ENCODE data around the gene ADGRD1.

The ADGRD1 gene

DNA sequence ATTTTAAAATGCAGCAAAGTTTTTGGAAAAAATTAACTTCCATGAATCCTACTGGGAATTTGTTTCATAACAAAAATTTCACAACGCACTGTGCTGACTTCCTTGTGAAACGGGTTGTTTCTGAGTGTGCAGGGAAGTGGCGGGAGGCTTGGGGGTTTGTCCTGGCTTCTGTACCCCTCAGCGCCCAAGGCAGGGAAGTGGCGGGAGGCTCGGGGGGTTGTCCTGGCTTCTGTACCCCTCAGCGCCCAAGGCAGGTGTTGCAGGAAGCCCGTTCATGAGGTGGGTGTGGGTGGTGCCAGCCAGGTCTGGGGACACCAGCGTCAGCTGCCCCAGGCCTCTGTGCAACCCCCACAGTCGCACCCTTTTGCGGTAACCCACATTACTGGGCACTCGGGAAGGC lies 25.1 kb downstream of the ADGRD1 start:
- Histone ChIP-seq H3K4me3 (ENCODE audit: low read length in 2 of 2) (no peak overlapping the region), H2BK12ac (ENCODE audit: low read length) (no peak overlapping the region), H3K4me2 (ENCODE audit: insufficient read depth, low read length, poor library complexity, severe bottlenecking) (no peak overlapping the region), H3K9me3 (replicated peaks in 1 of 2; ENCODE audit: control insufficient read depth in 2 of 2, insufficient read depth in 1 of 2, low read depth in 1 of 2, low read length in 2 of 2) (no peaks in the 10 kb centered on the region), H3K79me1 (ENCODE audit: low read depth, low read length) (no peaks in the 10 kb centered on the region), H3K27ac (replicated peaks; ENCODE audit: low read length) (no peak overlapping the region), H4K8ac (ENCODE audit: low read depth, low read length) (no peak overlapping the region), H3K9ac (ENCODE audit: low read depth, low read length, poor library complexity) (no peak overlapping the region), H3K36me3 (replicated peaks in 1 of 2; ENCODE audit: control insufficient read depth in 2 of 2, insufficient read depth in 2 of 2, low read length in 2 of 2) (no peaks in the 10 kb centered on the region), H3K4me1 (ENCODE audit: control insufficient read depth in 2 of 2, insufficient read depth in 1 of 2, low read depth in 1 of 2, low read length in 2 of 2) (peaks cover 0 to 3% of the 10 kb centered on the region in 2 donors), H2AK5ac (ENCODE audit: low read depth, low read length) (no peak overlapping the region), H3K23ac (ENCODE audit: low read depth, low read length, poor library complexity) (no peak overlapping the region), H2AFZ (ENCODE audit: low read length) (no peak overlapping the region), H3K18ac (ENCODE audit: low read length) (no peak overlapping the region), H2BK120ac (ENCODE audit: low read depth, low read length) (no peak overlapping the region), H3K4ac (ENCODE audit: low read length) (no peak overlapping the region), H2BK15ac (ENCODE audit: low read length) (peak overlapping the region; percentile 33), H3K14ac (ENCODE audit: low read length) (no peak overlapping the region), H4K91ac (ENCODE audit: low read depth, low read length, poor library complexity) (no peak overlapping the region), H2BK5ac (ENCODE audit: low read length) (no peak overlapping the region), H3K27me3 (ENCODE audit: control insufficient read depth in 3 of 3, insufficient read depth in 3 of 3, low read depth in 1 of 3, low read length in 3 of 3) (peaks cover 0 to 31% (median 0%) of the 10 kb centered on the region in 3 experiments)
- no peak for DNase-seq (ENCODE audit: low spot score)
- no CpG with 5 or more reads among the region's 12 CpGs for WGBS, 2 donors (ENCODE audit: extremely low coverage in 2 of 2, insufficient read length in 2 of 2, insufficient replicate concordance in 1 of 2)

DNA sequence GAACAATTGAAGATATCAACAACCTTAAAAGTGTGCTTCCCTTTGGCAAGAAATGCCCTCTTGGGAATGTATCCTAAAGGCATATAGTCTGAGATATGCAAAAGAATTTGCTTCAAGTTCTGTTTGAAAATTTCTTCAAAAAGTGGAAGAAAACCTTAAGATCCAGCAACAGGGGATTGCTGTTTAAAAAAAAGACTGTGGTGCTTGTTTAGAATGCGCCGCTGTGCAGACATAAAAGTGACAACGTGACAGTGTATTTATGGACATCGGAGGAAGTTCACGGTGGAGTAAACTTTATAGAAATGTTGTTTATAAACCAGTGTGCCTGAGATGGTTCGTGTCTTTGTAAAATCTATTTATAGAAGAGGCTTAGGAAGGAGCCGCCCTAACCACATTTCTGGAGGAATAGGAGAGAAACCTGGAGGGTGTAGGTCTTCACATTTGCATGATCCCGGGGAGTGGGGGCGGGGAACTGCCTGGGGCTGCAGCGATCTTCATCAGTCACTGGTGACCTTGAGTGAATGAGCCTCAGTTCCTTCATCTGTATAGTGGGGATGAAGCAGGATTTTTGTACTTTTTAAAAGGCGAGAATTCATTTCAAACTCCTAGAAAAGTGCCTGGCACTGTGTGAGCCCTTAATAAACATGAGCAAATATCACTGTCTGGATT lies 27.5 kb downstream of the ADGRD1 start:
- H3K36me3 ChIP-seq (replicated peaks in 1 of 2; ENCODE audit: control insufficient read depth in 2 of 2, insufficient read depth in 2 of 2, low read length in 2 of 2), result no peaks in the 10 kb centered on the region
- H3K4me1 ChIP-seq (ENCODE audit: control insufficient read depth in 2 of 2, insufficient read depth in 1 of 2, low read depth in 1 of 2, low read length in 2 of 2), result peaks cover 0 to 3% of the 10 kb centered on the region in 2 donors
- no CpG with 5 or more reads among the region's 11 CpGs for WGBS, 2 donors (ENCODE audit: extremely low coverage in 2 of 2, insufficient read length in 2 of 2, insufficient replicate concordance in 1 of 2)
- H3K4me3 ChIP-seq (ENCODE audit: low read length in 2 of 2), result no peak overlapping the region
- DNase-seq (ENCODE audit: low spot score), result no peak
- no peak overlapping the region for H4K91ac ChIP-seq (ENCODE audit: low read depth, low read length, poor library complexity)
- H3K9me3 ChIP-seq (replicated peaks in 1 of 2; ENCODE audit: control insufficient read depth in 2 of 2, insufficient read depth in 1 of 2, low read depth in 1 of 2, low read length in 2 of 2), result no peaks in the 10 kb centered on the region
- no peak overlapping the region for H3K18ac ChIP-seq (ENCODE audit: low read length)
- H3K4me2 ChIP-seq (ENCODE audit: insufficient read depth, low read length, poor library complexity, severe bottlenecking), result no peak overlapping the region
- no peak overlapping the region for H2AFZ ChIP-seq (ENCODE audit: low read length)
- H2BK15ac ChIP-seq (ENCODE audit: low read length), result no peak overlapping the region
- no peak overlapping the region for H4K8ac ChIP-seq (ENCODE audit: low read depth, low read length)
- no peak overlapping the region for H3K27ac ChIP-seq (replicated peaks; ENCODE audit: low read length)
- no peak overlapping the region for H3K23ac ChIP-seq (ENCODE audit: low read depth, low read length, poor library complexity)
- no peak overlapping the region for H2BK5ac ChIP-seq (ENCODE audit: low read length)
- no peaks in the 10 kb centered on the region for H3K79me1 ChIP-seq (ENCODE audit: low read depth, low read length)
- H3K4ac ChIP-seq (ENCODE audit: low read length), result no peak overlapping the region
- peaks cover 0 to 16% (median 0%) of the 10 kb centered on the region in 3 experiments for H3K27me3 ChIP-seq (ENCODE audit: control insufficient read depth in 3 of 3, insufficient read depth in 3 of 3, low read depth in 1 of 3, low read length in 3 of 3)
- no peak overlapping the region for H3K14ac ChIP-seq (ENCODE audit: low read length)
- no peak overlapping the region for H2BK12ac ChIP-seq (ENCODE audit: low read length)
- no peak overlapping the region for H2BK120ac ChIP-seq (ENCODE audit: low read depth, low read length)
- no peak overlapping the region for H3K9ac ChIP-seq (ENCODE audit: low read depth, low read length, poor library complexity)
- no peak overlapping the region for H2AK5ac ChIP-seq (ENCODE audit: low read depth, low read length)

DNA sequence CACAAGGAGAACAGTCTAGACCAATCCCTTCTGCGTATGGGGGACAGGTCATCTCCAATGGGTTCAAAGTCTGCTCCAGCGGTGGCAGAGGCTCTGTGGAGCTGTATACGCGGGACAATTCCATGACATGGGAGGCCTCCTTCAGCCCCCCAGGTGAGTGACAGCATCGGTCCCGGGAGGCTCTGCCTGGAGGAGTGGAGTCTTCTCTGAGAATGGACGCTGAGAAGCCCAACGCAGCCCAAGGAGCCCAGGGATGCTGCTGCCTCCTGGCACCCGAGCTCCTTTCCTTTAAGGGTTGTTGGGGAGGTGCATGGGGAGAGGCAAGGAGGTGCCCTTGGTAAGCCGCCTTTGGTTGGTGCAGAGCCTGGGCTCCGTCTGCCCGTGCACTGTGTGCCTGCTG lies 28.2 kb downstream of the ADGRD1 start:
- H3K9me3 ChIP-seq (replicated peaks in 1 of 2; ENCODE audit: control insufficient read depth in 2 of 2, insufficient read depth in 1 of 2, low read depth in 1 of 2, low read length in 2 of 2), result no peaks in the 10 kb centered on the region
- H3K4me1 ChIP-seq (ENCODE audit: control insufficient read depth in 2 of 2, insufficient read depth in 1 of 2, low read depth in 1 of 2, low read length in 2 of 2), result peaks cover 0 to 3% of the 10 kb centered on the region in 2 donors
- peak overlapping the region in 1 of 2 donors; percentile 19 for H3K4me3 ChIP-seq (ENCODE audit: low read length in 2 of 2)
- no peak overlapping the region for H3K4ac ChIP-seq (ENCODE audit: low read length)
- no peak overlapping the region for H4K8ac ChIP-seq (ENCODE audit: low read depth, low read length)
- H2BK5ac ChIP-seq (ENCODE audit: low read length), result no peak overlapping the region
- no peak overlapping the region for H4K91ac ChIP-seq (ENCODE audit: low read depth, low read length, poor library complexity)
- H2AFZ ChIP-seq (ENCODE audit: low read length), result no peak overlapping the region
- H3K79me1 ChIP-seq (ENCODE audit: low read depth, low read length), result no peaks in the 10 kb centered on the region
- H2BK12ac ChIP-seq (ENCODE audit: low read length), result no peak overlapping the region
- H3K4me2 ChIP-seq (ENCODE audit: insufficient read depth, low read length, poor library complexity, severe bottlenecking), result no peak overlapping the region
- no peak overlapping the region for H3K9ac ChIP-seq (ENCODE audit: low read depth, low read length, poor library complexity)
- H3K27ac ChIP-seq (replicated peaks; ENCODE audit: low read length), result no peak overlapping the region
- H3K36me3 ChIP-seq (replicated peaks in 1 of 2; ENCODE audit: control insufficient read depth in 2 of 2, insufficient read depth in 2 of 2, low read length in 2 of 2), result no peaks in the 10 kb centered on the region
- DNase-seq (ENCODE audit: low spot score), result no peak
- H3K14ac ChIP-seq (ENCODE audit: low read length), result no peak overlapping the region
- H2BK15ac ChIP-seq (ENCODE audit: low read length), result peak overlapping the region; percentile 22
- WGBS, 2 donors (ENCODE audit: extremely low coverage in 2 of 2, insufficient read length in 2 of 2, insufficient replicate concordance in 1 of 2), result no CpG with 5 or more reads among the region's 12 CpGs
- no peak overlapping the region for H2BK120ac ChIP-seq (ENCODE audit: low read depth, low read length)
- peaks cover 0 to 18% (median 0%) of the 10 kb centered on the region in 3 experiments for H3K27me3 ChIP-seq (ENCODE audit: control insufficient read depth in 3 of 3, insufficient read depth in 3 of 3, low read depth in 1 of 3, low read length in 3 of 3)
- H3K23ac ChIP-seq (ENCODE audit: low read depth, low read length, poor library complexity), result no peak overlapping the region
- peak overlapping the region; percentile 13 for H2AK5ac ChIP-seq (ENCODE audit: low read depth, low read length)
- H3K18ac ChIP-seq (ENCODE audit: low read length), result peak overlapping the region; percentile 15

DNA sequence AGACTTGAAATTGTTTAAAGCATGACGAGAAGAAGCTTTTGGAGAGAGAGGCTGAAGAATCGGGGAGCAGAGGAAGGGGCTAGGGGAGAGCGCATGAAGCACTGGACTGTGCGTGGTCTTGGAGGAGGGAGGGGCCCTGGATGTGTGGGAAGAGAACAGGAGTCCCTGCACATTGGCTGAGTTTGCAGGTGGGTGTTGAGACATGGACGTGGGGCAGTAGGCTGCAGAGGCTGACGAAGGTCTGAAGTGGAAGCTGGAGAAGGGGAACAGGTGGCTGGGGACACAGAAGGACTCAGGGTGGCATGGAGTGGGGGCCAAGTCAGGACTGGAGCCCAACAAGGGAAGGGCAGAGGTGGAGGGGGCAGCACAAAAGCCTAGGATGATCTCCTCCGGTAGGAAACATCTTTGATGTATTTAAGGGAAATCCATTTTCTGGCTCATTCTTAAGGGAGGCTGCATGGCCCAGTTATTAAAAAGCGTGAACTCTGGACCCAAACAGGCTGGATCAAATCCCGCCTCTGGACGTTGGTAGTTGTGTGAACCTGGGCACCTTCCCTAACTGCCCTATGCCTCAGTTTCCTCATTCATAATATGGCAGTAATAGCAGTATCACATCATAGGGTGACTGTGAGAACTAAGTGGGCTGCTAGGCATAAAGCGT lies 29.0 kb downstream of the ADGRD1 start:
- H3K79me1 ChIP-seq (ENCODE audit: low read depth, low read length), result no peaks in the 10 kb centered on the region
- no peak overlapping the region for H3K14ac ChIP-seq (ENCODE audit: low read length)
- peaks cover 0 to 3% of the 10 kb centered on the region in 2 donors for H3K4me1 ChIP-seq (ENCODE audit: control insufficient read depth in 2 of 2, insufficient read depth in 1 of 2, low read depth in 1 of 2, low read length in 2 of 2)
- H3K4ac ChIP-seq (ENCODE audit: low read length), result no peak overlapping the region
- no peaks in the 10 kb centered on the region for H3K36me3 ChIP-seq (replicated peaks in 1 of 2; ENCODE audit: control insufficient read depth in 2 of 2, insufficient read depth in 2 of 2, low read length in 2 of 2)
- H2AFZ ChIP-seq (ENCODE audit: low read length), result no peak overlapping the region
- H3K23ac ChIP-seq (ENCODE audit: low read depth, low read length, poor library complexity), result no peak overlapping the region
- no peak overlapping the region for H3K27ac ChIP-seq (replicated peaks; ENCODE audit: low read length)
- peaks cover 0 to 19% (median 0%) of the 10 kb centered on the region in 3 experiments for H3K27me3 ChIP-seq (ENCODE audit: control insufficient read depth in 3 of 3, insufficient read depth in 3 of 3, low read depth in 1 of 3, low read length in 3 of 3)
- no peak overlapping the region for H2BK12ac ChIP-seq (ENCODE audit: low read length)
- no peak overlapping the region for H2AK5ac ChIP-seq (ENCODE audit: low read depth, low read length)
- H2BK5ac ChIP-seq (ENCODE audit: low read length), result no peak overlapping the region
- no peak overlapping the region for H4K91ac ChIP-seq (ENCODE audit: low read depth, low read length, poor library complexity)
- H3K4me3 ChIP-seq (ENCODE audit: low read length in 2 of 2), result no peak overlapping the region
- H3K4me2 ChIP-seq (ENCODE audit: insufficient read depth, low read length, poor library complexity, severe bottlenecking), result no peak overlapping the region
- no CpG with 5 or more reads among the region's 11 CpGs for WGBS, 2 donors (ENCODE audit: extremely low coverage in 2 of 2, insufficient read length in 2 of 2, insufficient replicate concordance in 1 of 2)
- no peak overlapping the region for H2BK15ac ChIP-seq (ENCODE audit: low read length)
- no peaks in the 10 kb centered on the region for H3K9me3 ChIP-seq (replicated peaks in 1 of 2; ENCODE audit: control insufficient read depth in 2 of 2, insufficient read depth in 1 of 2, low read depth in 1 of 2, low read length in 2 of 2)
- H3K9ac ChIP-seq (ENCODE audit: low read depth, low read length, poor library complexity), result peak overlapping the region; percentile 17
- H3K18ac ChIP-seq (ENCODE audit: low read length), result no peak overlapping the region
- no peak overlapping the region for H4K8ac ChIP-seq (ENCODE audit: low read depth, low read length)
- DNase-seq (ENCODE audit: low spot score), result no peak
- no peak overlapping the region for H2BK120ac ChIP-seq (ENCODE audit: low read depth, low read length)

All from neuronal stem cell (in vitro differentiated cells).